Stimulated activated CD8-positive, alpha-beta memory T cell treated with anti-CD3 and anti-CD28 coated beads, Interleukin-12 subunit alpha, Interleukin-12 subunit beta, amount 100 ng/mL, for 24 hours (primary cell): ENCODE data around the gene DENND5B.
"Not testable (repeated sequence)": the region's sequence is repeated elsewhere in the genome, so short reads cannot be mapped to it uniquely, and the experiment has no call there.

Source experiments
- DNase-seq: peaks from one replicate; pipeline ENCODE4 v3.0.0-alpha.2; 2020; ENCODE audit errors: extremely low read depth

The DENND5B gene

DNA sequence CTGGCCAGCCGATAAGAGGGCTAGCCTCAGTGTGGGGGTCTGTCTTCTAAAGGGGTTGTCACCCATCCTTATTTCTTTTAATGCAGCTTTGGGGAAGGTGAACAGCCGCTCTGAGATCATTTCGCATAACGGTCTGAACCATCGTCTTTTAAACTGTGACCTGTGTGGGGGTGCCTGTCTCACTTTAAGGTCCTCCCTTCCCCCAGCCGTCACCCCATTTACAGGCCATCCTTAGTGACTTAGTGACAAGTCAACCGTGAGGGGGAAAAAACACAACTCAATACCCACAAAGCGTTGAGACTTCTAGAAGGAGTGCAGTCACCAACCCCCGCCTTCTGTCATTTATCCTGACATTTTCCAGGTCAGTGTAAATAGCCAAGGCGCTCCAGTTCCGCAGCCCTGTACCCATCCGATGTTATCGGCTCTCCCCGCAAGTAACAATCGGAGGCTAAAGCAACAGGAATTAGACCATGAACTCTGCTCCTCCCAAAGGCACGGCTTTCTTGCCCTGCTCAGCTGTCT, 505 bp upstream of the DENND5B start:
- DNase-seq, result no peak

DNA sequence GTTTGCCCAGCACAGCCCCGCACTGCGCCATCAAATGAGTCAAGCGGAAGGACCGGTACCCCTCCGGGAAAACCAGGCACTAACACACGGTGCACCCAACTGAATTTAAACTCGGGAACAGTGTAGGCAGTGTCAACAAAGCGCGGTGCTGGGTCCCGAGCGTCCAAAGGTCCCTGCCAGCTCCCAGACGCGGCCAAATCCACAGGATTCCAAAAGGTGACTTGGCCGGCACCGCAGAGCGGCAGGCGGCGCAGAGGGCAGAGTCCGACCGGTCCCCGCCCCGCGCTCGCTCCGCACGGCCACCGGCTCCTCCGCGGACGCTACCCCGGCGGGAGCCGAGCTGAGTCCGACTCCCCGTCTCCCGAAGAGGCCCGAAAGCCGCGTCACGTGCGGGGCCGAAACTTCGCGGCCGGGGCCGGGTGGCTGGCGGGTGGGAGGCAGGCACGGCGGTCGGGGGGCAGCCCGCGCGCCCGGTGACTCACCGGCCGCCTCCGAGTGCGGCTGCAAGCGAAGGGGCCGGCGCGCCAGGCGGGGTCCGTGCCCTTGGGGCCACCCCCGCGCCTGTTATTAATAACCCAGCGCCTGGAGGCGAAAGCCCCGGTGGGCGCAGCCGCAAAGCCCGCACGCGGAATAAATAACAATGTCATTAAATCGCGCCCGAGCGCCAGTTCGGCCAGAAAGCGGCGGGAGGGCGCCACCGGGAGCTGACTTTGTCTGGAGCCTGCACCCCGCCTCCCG, 863 bp downstream of the DENND5B start:
- DNase-seq, result no peak

DNA sequence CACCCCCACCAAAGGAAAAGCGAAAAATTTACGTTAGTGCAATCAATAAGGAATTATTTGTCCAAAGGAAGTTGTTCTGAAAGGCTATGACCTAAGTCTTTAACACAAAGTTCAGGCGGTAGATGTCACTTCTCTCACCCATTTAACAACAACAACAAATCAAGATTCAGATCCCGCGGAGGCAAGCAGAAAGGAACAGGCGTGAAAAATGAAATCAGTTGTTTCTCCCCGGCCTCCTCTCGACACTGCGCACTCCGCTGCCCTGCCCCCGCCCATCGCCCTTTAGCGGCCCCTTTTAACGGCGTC, 1.4 kb downstream of the DENND5B start:
- no peak for DNase-seq

DNA sequence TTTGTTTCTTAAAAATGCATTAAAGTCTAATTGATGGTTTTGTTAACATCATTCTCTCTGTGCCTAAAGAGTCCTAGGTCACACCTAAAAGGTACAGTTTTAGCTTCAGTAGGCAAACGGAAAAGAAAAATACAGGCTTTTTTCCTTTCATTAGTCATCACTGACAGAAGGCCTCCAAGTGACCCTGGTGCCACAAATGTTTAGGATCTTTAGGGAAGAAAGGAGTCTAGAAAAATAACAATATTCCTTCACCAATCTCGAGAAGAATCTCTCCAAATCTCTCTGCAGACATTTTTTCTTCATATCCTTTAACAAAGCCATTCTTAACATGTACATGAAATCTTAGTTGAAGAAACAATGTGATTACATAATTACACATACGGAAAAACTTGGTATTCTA, 2.0 kb downstream of the DENND5B start:
- no peak for DNase-seq

DNA sequence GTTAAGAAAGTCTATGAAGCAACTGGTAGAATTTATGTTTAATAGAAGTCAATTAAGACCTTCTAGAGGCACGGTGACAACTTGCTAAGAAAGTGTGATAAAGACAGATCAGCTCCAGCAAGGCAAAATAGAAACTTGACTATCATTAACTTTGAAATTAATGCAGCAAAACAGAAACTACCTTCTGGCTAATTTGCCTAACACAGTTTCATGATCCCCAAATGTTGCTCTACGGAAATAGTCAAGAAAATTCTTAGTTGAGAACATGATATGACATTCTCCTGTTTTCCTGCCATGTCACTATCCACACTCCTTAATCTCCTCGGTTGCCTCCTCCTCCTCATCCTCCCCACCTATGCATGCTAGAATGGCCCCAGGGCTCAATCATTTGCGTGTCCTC, 4.2 kb downstream of the DENND5B start:
- no peak for DNase-seq

DNA sequence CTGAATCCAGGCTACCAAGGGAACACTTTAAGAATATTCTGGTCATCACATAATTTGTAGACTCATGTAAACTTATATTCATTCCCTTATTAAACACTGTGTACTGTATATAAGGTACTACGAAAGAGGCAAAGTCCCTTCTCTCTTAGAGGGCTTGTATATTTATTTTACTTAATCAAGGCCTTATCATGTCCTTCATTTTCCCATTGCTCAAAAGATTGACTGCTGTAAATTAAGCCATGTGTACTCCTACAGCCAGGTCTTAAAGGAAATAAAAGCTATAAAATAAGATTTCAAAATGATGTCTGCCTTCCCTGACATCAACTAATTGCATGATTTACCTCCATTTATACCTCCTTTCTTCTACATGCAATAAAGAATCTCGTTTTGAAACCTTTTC, 5.0 kb downstream of the DENND5B start:
- no peak for DNase-seq

DNA sequence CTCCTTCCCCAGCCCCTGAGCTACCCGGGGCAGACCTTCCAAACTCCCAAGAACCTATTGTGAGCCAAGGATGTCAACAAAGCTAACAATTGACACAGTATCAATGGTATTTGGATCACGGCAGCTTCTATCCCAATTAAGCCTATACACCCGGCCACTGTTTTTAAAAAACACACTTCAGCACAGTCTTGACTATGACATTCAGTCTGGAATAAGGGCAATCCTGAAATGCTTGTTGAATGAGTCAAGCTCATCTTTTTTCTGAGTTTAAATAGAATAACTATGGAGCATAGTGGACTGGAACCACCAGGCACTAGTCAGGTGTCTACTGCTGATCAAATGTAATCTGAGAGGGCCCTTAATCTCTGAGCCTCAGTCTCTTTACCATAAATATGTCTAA, 5.7 kb downstream of the DENND5B start:
- no peak for DNase-seq

DNA sequence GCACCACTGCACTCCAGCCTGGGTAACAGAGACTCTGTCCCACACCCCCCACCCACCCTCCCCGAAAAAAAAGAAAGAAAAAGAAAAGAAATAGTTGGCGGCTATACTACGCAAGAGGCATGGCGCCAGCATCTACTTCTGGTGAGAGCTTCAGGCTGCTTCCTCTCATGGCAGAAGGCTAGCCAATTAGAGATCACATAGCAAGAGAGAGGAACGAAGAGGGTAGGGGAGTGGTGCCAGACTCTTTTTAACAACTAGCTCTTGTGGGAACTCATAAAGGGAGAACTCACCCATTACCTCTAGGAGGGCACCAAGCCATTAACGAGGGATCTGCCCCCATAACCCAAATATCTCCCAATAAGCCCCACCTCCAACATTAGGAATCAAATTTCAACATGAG, 6.2 kb downstream of the DENND5B start:
- DNase-seq, result no peak

DNA sequence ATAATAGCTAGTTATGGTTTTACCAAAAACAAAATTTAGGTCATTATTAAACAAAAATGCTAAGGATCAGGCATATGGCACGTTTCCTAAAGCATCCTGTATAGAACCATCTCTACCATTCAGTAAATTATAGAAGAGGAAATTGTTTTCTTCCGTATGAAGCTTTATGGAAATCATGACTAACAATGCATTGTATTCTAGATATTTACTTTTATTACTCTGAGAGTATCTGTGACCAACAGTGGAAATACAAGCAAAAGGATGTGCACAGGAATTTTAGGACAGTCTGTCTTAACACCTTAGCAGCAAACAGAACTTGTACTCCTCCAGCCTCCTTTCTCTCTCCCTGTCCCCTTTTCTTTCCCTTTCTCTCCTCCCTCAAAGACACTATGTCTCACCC, 7.1 kb downstream of the DENND5B start:
- no peak for DNase-seq

DNA sequence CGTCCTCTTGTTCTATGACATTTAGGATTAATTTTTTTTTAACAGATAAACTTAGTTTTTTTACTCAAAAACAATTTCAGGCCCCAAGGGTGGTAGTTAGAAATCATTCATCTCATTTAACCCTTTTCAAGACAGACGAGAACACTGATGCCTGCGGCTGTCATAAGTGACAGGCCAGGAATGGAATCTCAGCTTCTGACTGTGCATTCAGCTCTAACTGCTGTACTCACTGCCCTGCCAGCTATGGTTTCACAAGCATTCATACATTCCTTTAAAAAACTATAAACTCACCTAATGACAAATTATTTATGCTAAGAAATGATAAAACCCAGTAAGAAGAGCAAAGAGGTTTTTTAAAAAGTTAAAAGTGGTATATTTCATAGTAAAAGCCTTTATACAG, 8.8 kb downstream of the DENND5B start:
- no peak for DNase-seq

DNA sequence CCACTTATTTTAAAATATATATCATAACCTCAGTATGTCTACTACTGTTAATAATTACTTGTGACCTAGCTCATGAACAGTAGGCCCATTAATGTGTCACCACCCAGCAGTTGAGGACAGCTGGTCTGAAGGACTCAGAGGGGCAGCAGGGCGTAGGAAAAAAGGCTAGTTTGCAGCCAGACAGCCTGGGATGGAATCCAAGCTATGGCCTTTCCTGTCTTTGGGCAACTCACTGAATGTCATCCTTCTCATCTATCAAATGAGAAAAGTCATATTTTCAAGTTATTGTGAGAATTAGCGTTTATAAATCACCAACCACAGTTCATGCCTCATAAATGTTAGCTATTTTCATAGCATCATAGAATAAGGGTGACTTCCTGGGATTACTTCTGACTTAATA, 12.3 kb downstream of the DENND5B start:
- DNase-seq, result no peak

DNA sequence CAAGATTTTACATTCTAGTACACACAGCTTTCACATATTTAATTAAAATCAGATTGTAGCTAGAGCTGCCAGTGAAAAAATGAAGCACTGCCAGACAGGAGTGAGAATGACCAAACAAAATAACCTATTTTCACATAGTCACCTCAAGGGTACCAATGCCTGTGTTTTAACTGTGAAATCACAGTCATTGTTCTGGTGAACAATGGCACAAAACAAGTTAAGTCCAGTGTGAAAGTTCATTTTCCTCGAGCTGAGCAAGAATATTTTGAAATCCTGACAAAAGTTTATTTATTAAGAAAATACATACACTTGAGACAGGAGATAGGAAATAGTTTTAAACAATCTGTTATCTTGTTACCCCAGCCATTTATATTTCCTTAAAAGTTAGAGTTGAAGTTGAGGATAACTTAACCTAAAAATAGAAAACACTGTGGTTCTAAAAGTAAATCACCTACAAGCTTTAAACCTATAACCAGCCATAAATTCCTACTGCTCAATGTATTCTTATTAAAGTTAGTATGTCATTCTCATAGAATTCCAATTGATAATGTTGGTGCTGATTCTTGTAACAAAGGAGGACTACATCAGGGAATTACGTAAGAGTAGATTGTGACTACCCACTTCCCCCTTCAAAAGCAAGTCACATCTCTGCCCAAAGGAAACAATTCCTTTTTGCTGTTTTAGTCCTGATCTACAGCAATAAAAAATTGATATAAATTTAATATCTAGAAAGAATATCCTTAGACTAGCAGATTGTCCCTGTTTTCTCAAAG, 15.9 kb downstream of the DENND5B start:
- no peak for DNase-seq

DNA sequence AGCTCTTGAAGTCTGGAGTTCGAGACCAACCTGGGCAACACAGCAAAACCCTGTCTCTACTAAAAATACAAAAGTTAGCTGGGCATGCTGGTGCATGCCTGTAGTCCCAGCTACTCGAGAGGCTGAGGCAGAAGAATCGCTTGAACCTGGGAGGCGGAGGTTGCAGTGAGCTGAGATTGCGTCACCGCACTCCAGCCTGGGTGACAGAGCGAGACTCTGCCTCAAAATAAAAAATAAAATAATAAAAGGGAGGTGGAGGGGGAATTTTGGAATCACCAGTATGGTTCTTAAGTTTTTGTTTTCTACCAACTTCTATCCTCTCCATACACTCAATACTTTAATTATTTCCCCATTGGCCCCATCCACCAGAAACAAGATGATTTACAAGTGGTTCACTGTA, 16.6 kb downstream of the DENND5B start:
- DNase-seq, result not testable (repeated sequence)

DNA sequence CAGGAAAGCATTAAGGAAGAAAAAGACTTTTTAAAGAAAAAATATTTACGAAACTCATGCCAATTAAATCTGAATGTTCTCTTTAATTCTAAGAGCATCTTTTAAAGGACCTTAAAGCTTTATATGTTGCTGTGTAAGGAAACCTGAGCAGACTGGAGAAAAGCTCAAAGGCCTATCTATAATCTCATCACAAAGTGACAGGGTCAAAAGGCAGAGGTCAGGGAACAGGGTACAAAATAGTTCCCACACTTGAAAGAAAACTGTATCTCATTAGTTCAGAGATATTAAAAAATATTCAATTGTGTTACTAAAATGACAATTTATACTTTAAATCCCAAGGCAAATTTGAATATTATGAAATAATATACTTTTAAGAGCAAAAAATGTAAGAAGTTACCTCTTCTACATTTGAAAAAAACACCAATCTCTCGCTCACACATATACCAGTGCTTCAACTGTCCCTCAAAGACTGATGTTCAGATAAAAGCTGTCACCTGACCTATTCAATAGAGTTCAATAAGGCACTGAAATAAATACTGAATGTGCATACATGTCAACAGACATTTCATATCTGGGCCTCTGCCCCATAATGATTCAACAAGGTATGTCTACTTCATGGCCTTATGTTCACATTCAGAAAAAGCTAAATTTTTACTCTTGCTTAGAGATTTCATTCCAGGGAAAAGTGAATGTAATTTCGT, 17.9 kb downstream of the DENND5B start:
- DNase-seq, result no peak

DNA sequence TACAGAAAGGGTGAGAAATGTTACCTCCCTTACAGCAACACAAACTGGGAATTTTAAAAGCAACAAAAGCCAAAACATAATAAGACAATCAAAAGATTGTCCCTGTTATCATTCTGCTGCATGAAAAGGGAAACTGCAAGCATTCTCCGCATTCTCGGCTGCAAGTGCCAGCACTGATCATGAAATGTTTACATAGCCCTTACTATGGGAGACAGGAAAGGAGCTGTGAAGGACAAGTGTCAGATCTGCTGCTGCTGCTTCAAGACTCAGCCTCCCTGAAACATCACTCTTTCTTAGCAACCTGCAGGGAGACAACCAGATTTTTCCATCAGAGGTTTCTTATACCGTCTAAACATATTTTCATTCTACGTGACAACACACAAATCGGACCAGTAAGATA, 20.1 kb downstream of the DENND5B start:
- DNase-seq, result no peak

DNA sequence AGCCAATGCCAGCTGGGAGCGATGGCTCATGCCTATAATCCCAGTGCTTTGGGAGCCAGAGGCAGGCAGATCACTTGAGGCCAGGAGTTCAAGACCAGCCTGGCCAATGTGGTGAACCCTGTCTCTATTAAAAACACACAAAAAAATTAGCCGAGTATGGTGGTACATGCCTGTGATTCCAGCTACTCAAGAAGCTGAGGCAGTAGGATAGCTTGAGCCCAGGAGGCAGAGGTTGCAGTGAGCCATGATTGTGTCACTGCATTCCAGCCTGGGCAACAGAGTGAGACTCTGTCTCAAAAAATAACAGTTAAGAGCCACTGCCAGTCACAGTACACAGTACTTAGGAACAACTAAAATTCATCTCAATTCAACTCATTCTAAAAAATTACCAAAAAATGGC, 21.4 kb downstream of the DENND5B start:
- not testable (repeated sequence) for DNase-seq

DNA sequence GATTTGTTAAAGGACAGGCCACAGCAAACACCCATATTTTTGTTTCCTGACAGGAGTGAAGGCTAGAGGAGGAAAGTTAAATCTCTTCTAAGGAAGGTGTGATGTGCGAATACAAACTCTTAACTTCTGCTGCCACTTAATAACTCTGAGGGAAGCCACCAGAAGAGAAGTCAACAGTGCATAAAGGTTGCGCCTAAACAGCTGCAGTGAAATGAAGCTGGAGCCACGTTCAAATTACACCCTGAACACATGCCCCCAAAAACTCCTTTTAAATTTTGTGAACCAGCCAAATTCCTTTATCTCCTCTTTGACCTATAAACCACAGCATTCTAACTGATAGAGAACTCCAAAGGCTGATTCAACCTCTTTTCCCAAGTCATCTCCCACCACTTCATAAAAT, 22.4 kb downstream of the DENND5B start:
- no peak for DNase-seq

DNA sequence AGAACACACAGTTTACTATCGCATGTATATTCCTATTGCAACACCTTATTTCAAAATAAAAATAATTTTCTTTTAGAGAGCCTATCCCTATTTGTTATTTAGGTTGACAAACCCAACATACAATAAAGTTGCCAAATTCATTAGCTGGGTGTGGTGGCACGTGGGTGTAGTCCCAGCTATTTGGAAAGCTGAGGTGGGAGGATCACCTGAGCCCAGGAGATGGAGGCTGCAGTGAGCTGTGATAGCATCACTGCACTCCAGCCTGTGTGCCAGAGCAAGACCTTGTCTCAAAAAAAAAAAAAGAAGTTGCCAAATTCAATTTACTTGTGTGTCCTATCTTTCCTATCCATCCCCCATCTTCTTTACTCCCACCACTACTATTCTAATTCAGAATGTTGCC, 23.9 kb downstream of the DENND5B start:
- DNase-seq, result no peak

DNA sequence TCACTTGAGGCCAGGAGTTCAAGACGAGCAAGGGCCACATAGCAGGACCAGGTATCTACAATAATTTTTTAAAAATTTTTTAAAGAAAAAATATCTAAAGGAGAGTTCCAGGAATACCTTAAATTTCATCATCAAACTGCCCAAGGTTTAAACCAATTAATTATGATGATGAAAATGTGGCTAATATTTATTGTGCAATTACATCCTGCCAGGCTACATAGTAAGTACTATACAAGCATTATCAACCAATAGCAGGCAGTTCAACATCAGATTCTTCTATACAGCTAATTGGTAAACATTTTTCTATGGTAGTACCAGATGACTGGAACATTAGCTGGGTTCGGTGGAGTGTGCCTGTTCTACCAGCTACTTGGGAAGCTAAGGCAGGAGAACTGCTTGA, 24.4 kb downstream of the DENND5B start:
- DNase-seq, result no peak

DNA sequence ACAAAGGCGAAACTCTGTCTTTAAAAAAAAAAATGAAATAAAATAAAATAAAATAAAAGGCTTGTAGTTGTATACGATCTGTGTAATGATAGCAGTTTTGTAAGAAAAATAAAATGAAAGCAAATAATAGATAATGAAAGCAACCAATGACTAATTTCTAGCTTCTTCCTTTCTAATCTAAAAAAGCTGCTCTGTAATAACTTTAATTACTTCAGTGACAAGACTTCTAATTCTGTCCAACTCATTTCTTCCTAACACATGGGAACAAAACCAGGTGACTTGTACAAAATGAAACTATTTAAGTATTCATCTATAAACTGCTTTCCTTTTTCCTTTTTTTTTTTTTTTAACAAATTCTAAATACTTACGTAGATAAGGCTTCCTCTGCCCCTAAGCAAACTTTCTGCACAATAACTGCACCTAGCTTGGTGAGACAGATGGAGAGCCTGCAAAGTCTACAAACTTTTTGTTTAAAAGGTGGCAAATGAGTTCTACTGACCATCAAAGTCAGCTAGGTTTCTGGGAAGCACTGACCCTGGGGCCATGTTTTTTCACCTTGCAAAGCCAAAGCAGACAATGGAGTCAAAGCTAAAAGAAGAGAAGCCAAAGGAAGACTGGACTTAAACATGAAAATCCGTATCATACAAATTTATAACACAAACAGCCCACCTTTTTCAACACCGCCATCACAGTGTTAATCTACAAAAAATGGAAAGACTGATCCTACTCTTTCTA, 28.2 kb downstream of the DENND5B start:
- no peak for DNase-seq

DNA sequence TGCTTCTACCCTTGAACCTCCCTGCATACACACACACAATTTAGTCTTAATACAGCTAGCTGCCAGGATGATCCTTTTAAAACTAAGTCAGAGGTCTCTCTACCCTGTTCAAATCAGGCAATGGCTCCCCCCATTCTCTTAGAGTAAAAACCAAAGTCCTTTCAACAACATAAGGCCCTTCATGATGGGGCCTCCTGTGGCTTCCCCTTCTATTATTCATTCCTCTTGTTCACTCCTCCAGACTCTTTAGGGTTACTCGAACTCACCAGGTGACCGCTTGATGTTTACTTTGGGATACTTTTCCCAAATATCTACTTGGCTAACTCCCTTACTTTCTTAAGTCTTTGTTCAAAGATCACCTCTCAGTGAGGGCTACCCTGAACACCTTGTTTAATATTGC, 30.4 kb downstream of the DENND5B start:
- DNase-seq, result no peak

DNA sequence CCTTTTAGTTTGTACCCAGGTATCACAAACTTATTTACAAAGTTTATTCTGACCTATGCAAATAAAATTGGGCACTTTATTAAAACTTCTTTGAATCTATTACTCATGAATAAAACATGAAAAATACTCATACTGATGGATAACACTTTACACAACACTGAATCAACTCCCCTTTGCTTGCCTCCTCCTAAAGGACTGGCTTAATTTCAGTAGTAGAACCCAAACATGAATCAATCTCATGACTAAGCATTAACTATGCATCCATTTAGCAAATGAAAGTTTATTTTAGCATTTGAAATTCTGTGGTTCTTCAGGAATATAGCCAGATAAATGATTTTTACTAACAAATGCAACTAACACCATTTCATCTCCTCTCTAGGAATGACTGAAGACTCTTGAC, 32.4 kb downstream of the DENND5B start:
- DNase-seq, result no peak
